ENCODE data around the gene CD19. TPM values are rescaled to one million over a fixed set of nuclear protein-coding genes. Genes with fewer than 3 reads are reported as not detected.

The CD19 gene
- total and polyA plus RNA-seq, 2 of the 8 experiments (the other 6 are each of a cell fraction or from before 2014, with no cell fraction given) = 0.57 to 0.65 TPM

DNA sequence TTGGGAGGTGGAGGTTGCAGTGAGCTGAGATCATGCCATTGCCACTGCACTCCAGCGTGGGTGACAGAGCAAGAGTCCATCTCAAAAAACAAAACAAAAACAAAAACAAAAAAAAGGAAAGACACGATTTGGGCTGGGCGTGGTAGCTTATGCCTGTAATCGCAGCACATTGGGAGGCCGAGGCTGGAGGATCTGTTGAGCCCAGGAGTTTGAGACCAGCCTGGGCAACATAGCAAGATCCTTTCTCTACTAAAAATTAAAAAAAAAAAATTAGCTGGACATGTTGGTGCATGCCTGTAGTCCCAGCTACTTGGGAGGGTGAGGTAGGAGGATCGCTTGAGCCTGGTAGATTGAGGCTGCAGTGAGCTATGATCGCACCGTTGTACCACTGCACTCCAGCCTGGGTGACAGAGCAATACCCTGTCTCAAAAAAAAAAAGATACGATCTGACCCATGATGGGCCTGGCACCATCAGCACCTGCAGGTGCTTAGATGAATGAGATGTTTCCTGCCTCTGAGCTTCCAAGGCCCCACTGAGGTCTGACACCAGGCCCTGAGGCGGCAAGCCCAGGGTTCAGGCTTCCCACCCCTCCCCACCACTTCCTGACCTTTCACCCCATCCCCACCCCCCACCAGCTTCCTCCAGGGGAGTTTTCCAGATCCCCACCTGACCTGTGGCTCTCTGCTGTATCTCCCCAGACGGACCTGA is 31.7 kb upstream of the CD19 start:
- no peak overlapping the region for H2AK5ac ChIP-seq (ENCODE audit: low read depth, low read length)
- H3K56ac ChIP-seq (replicated peaks; ENCODE audit: insufficient read length, low read depth, low read length) = no peak overlapping the region
- FAIRE-seq = no peak
- no peaks in the 10 kb centered on the region for H3K9me3 ChIP-seq (ENCODE audit: insufficient read depth in 2 of 2, low read depth in 1 of 2, low read length in 1 of 2)
- H3K4ac ChIP-seq (replicated peaks; ENCODE audit: insufficient read length, low read depth, low read length) = no peak overlapping the region
- no peak overlapping the region for H3K4me3 ChIP-seq (ENCODE audit: extremely low read depth in 1 of 4, insufficient read depth in 2 of 4, low read depth in 3 of 4, low read length in 4 of 4)
- no peak for DNase-seq (ENCODE audit: low read depth in 1 of 2, low spot score in 2 of 2)
- H2BK5ac ChIP-seq (ENCODE audit: low read depth, low read length) = peak overlapping the region; percentile 75; the same call in 1 of the 2 replicates
- no peak overlapping the region for H3K23ac ChIP-seq (ENCODE audit: insufficient read length)
- no peak overlapping the region for H4K5ac ChIP-seq (ENCODE audit: insufficient read length, low read depth, low read length)
- no peak overlapping the region for H2BK120ac ChIP-seq (replicated peaks; ENCODE audit: low read depth, low read length)
- no peak overlapping the region for H2BK15ac ChIP-seq (ENCODE audit: low read length)
- no peak overlapping the region for H3K9ac ChIP-seq (replicated peaks in 1 of 4; ENCODE audit: extremely low read depth in 1 of 4, low read depth in 3 of 4, low read length in 3 of 4)
- no peak overlapping the region for H2BK12ac ChIP-seq (ENCODE audit: low read depth, low read length)
- H3K18ac ChIP-seq (ENCODE audit: extremely low read depth, low read length) = no peak overlapping the region
- no peak overlapping the region for H3K27ac ChIP-seq (ENCODE audit: low read depth, low read length)
- no peak overlapping the region for H3K14ac ChIP-seq (ENCODE audit: insufficient read length)
- H4K20me1 ChIP-seq (replicated peaks in 1 of 2; ENCODE audit: control insufficient read depth in 1 of 2, insufficient read depth in 2 of 2, low read length in 2 of 2) = peaks cover 0 to 2% of the 10 kb centered on the region in 2 experiments
- ChIA-PET POLR2A (ENCODE audit: partially characterized antibody) (interaction anchor here (0.9 to 2.9 kb wide), 5 partner anchors 8 to 61 kb away, joined by 3 to 7 read pairs (median 5); no protein-coding TSS in a partner anchor), CTCF (ENCODE audit: partially characterized antibody) (interaction anchor here (0.9 to 1.5 kb wide), 4 partner anchors 10 to 45 kb away, joined by 3 to 6 read pairs (median 4); no protein-coding TSS in a partner anchor)
- no peaks in the 10 kb centered on the region for H3K79me1 ChIP-seq (ENCODE audit: low read depth, low read length)
- H3K23me2 ChIP-seq (ENCODE audit: low read depth, low read length) = no peaks in the 10 kb centered on the region
- no peak overlapping the region for H3K4me2 ChIP-seq (ENCODE audit: insufficient read depth in 1 of 2, low read depth in 2 of 2, low read length in 2 of 2)
- H2BK20ac ChIP-seq (ENCODE audit: low read length) = 0 out of 2 replicates have a peak overlapping the region, but pooled peaks have one; percentile 48
- no peaks in the 10 kb centered on the region; a peak in 1 of 7 replicates for H3K4me1 ChIP-seq (replicated peaks in 1 of 4; ENCODE audit: control insufficient read depth in 3 of 4, insufficient read depth in 4 of 4, low read length in 3 of 4)
- H4K91ac ChIP-seq (replicated peaks; ENCODE audit: insufficient read length, low read length) = no peak overlapping the region
- H3K36me3 ChIP-seq (ENCODE audit: control insufficient read depth in 2 of 4, insufficient read depth in 4 of 4, low read length in 3 of 4) = no peaks in the 10 kb centered on the region; a peak in 1 of 8 replicates
- H2AFZ ChIP-seq (ENCODE audit: low read length) = no peak overlapping the region
- H4K8ac ChIP-seq (ENCODE audit: extremely low read depth, insufficient read depth, low read length) = peak overlapping the region; percentile 85; the same call in 1 of the 2 replicates
- no peaks in the 10 kb centered on the region for H3K79me2 ChIP-seq (ENCODE audit: control insufficient read depth in 1 of 2, insufficient read depth in 2 of 2, low read length in 2 of 2)
- no peaks in the 10 kb centered on the region for H3K27me3 ChIP-seq (replicated peaks in 1 of 4; ENCODE audit: control insufficient read depth in 3 of 4, extremely low read depth in 1 of 4, insufficient read depth in 3 of 4, low read length in 3 of 4)
- 91% methylated on average over 11 of the region's 11 CpGs; no CpG with 5 or more reads in 1 of the 2 experiments for WGBS, 2 experiments (ENCODE audit: extremely low coverage in 1 of 2, insufficient coverage in 1 of 2, insufficient read length in 1 of 2, insufficient replicate concordance in 2 of 2, low coverage in 1 of 2, low lambda C conversion rate in 2 of 2, missing lambda C conversion rate in 1 of 2)
- no peak for TF ChIP-seq TEAD4 (IDR thresholded peaks at IDR 0.05; ENCODE audit: low read depth, low read length)
- TF ChIP-seq CBX8 (IDR thresholded peaks at IDR 0.05; ENCODE audit: borderline replicate concordance, low read depth, low read length) = no peak
- no peak for TF ChIP-seq POU5F1 (IDR thresholded peaks at IDR 0.05; ENCODE audit: low read depth, low read length)
- no peak for TF ChIP-seq TBP (IDR thresholded peaks at IDR 0.05; ENCODE audit: low read depth, low read length)
- no peak for TF ChIP-seq SIN3A (conservative IDR thresholded peaks at IDR 0.05 in 1 of 2, IDR thresholded peaks at IDR 0.05 in 1 of 2; ENCODE audit: low read depth in 1 of 2, low read length in 2 of 2)
- no peak for TF ChIP-seq YY1 (IDR thresholded peaks at IDR 0.05; ENCODE audit: low read depth, low read length)
- TF ChIP-seq MAFK (IDR thresholded peaks at IDR 0.05; ENCODE audit: low read depth, low read length) = no peak
- no peak for TF ChIP-seq ASH2L (IDR thresholded peaks at IDR 0.05; ENCODE audit: low read length)
- TF ChIP-seq, protein P1, sequence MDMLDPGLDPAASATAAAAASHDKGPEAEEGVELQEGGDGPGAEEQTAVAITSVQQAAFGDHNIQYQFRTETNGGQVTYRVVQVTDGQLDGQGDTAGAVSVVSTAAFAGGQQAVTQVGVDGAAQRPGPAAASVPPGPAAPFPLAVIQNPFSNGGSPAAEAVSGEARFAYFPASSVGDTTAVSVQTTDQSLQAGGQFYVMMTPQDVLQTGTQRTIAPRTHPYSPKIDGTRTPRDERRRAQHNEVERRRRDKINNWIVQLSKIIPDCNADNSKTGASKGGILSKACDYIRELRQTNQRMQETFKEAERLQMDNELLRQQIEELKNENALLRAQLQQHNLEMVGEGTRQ (IDR thresholded peaks at IDR 0.05; ENCODE audit: low read length) = no peak
- TF ChIP-seq, protein P2, sequence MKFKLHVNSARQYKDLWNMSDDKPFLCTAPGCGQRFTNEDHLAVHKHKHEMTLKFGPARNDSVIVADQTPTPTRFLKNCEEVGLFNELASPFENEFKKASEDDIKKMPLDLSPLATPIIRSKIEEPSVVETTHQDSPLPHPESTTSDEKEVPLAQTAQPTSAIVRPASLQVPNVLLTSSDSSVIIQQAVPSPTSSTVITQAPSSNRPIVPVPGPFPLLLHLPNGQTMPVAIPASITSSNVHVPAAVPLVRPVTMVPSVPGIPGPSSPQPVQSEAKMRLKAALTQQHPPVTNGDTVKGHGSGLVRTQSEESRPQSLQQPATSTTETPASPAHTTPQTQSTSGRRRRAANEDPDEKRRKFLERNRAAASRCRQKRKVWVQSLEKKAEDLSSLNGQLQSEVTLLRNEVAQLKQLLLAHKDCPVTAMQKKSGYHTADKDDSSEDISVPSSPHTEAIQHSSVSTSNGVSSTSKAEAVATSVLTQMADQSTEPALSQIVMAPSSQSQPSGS (IDR thresholded peaks at IDR 0.05; ENCODE audit: low read length) = no peak

Data from H1 (cell line).